Fibroblast of skin of right quadriceps (primary cell): Measurements from ENCODE around the gene REEP2.
"Not testable (repeated sequence)": the region's sequence is repeated elsewhere in the genome, so short reads cannot be mapped to it uniquely, and the experiment has no call there.

Experiments
- DNase-seq: peaks from one replicate; pipeline ENCODE4 v3.0.0-alpha.2; 2013

REEP2 gene

DNA sequence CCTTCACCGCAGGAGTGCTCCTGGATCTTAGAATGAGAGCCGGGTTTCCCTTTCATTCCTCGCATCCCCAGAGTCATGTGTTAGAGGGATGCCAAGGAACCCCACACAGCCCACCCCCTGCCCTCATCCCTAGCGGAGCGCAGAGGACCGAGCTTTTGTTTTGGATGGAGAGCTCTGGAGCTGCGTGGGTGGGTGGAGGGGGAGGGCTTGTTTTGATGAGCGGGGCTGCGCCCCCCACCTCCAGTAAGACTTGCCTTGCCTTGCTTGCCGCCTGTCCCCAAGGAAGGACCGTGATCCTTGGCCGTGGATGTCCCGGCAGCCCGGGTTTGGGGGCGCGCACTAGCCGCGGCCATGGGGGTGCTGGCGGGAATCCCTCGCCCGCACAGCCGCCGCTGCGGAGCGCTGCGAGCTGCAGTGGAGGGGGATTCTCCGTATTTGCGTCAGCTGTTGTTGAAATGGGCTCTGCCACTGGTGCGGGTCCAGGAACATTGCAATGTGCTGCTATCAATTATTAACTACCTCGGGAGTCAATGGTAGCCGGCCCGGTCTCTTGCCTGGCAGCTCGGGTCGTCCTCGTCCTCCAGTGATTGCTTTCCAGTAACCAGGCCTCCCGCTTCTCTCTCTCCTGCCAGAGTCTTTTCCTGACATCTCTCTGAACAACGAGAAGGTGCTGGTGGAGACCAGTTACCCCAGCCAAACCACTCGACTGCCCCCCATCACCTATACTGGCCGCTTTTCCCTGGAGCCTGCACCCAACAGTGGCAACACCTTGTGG lies 27.5 kb downstream of the REEP2 start:
- DNase-seq = peak; percentile 25

DNA sequence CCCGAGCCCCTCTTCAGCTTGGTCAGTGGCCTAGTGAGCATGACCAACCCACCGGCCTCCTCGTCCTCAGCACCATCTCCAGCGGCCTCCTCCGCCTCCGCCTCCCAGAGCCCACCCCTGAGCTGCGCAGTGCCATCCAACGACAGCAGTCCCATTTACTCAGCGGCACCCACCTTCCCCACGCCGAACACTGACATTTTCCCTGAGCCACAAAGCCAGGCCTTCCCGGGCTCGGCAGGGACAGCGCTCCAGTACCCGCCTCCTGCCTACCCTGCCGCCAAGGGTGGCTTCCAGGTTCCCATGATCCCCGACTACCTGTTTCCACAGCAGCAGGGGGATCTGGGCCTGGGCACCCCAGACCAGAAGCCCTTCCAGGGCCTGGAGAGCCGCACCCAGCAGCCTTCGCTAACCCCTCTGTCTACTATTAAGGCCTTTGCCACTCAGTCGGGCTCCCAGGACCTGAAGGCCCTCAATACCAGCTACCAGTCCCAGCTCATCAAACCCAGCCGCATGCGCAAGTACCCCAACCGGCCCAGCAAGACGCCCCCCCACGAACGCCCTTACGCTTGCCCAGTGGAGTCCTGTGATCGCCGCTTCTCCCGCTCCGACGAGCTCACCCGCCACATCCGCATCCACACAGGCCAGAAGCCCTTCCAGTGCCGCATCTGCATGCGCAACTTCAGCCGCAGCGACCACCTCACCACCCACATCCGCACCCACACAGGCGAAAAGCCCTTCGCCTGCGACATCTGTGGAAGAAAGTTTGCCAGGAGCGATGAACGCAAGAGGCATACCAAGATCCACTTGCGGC lies 28.2 kb downstream of the REEP2 start:
- DNase-seq = peak; percentile 31

DNA sequence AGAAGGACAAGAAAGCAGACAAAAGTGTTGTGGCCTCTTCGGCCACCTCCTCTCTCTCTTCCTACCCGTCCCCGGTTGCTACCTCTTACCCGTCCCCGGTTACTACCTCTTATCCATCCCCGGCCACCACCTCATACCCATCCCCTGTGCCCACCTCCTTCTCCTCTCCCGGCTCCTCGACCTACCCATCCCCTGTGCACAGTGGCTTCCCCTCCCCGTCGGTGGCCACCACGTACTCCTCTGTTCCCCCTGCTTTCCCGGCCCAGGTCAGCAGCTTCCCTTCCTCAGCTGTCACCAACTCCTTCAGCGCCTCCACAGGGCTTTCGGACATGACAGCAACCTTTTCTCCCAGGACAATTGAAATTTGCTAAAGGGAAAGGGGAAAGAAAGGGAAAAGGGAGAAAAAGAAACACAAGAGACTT lies 28.9 kb downstream of the REEP2 start:
- peak; percentile 31 for DNase-seq

GRCh38 chr5:138468133-138468965 lies 29.5 kb downstream of the REEP2 start:
- DNase-seq = peak; percentile 28

GRCh38 chr5:138468966-138469539 lies 30.2 kb downstream of the REEP2 start:
- no peak for DNase-seq

DNA sequence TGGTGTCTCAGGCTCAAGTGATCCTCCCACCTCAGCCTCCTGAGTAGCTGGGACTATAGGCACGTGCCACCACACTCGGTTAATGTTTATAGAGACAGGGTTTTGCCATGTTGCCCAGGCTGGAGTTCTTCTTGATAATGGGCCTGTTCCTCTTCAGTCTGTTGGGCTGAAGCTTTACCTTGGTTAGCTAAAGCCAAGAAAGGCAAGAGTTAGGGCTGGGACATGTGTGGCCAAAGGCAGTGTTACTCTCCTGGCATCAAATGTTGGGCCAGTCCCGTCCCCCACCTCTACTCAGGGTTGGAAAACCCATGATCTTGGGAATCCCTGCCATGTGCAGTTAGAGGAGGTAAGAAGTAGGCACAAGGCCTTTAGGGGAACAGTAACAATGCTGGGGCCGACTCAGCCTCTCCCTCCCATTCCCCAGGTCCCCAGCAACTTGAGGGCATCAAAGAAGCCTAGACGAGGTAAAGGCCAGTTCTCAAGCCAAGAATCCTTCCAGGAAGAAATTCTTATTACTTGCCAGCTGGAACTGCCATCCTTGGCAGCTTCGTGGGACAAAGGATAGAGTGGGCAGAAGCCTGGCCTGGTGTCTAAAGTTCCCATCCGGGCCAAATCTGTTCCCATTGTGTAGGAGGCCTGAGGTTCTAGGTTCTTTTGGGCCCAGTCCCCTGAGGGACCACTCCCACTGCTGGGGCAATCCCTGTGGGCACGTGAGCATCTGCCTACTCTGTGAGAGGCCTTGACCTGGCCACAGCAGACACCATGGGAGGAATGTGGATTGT lies 30.9 kb downstream of the REEP2 start:
- peak; percentile 69 for DNase-seq

- peak; percentile 69 for DNase-seq
Measured at GRCh38 chr5:138470322-138471051, 31.6 kb downstream of the REEP2 start.

- DNase-seq = no peak
Measured at GRCh38 chr5:138471052-138471361, 32.1 kb downstream of the REEP2 start.

DNA sequence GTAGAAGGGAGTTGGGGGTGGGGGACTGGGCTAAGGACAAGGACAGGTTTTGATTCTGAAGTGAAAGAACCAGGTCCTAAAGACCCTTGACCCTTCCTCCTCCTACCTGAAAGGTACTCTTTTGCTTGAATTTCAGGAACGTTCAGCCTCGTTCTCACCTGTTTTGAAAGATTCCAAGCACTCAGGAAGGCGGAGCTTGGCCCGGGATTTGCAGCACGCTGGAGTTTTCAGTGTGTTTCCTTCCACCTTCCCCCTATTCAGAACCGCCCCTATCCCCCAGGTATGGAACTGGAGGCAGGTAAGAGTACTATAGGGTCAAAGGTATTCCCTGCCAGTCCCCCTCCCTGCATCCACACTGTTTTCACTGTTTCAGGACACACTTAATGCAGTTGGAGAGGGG lies 33.5 kb downstream of the REEP2 start:
- DNase-seq = no peak

DNA sequence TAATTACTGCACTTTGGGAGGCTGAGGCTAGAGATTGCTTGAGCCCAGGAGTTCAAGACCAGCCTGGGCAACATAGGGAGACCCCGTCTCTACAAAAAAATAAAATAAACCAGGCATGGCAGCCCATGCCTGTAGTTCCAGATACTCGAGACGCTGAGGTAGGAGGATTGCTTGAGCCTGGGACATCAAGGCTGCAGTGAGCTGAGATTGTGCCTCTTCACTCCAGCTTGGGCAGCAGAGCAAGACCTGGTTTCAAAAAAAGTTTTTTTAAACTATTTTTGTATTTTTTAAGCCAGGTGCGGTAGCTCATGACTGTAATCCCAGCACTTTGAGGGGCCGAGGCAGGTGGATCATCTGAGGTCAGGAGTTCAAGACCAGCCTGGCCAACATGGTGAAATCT lies 34.3 kb downstream of the REEP2 start:
- not testable (repeated sequence) for DNase-seq

- DNase-seq = no peak
Measured at GRCh38 chr5:138476918-138477317, 38.1 kb downstream of the REEP2 start.

DNA sequence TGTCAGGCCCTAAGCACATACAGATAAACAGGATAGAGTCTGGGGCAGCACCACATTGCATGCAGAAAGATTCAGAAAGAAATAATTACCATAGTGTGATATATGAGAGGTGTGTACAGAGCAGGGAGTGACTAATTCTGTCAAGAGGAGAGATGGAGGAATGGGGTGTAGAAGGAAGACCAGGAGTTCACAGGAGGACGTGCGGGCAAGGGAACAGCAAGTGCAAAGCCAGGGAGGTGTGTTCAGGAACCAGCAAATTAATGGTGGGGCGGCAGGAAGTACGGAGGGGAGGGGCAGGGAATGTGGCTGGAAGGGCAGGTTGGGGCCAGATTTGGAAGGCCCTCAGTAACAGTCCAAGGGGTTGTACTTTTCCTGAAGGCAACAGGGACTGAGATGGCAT lies 43.8 kb downstream of the REEP2 start:
- DNase-seq = no peak

DNA sequence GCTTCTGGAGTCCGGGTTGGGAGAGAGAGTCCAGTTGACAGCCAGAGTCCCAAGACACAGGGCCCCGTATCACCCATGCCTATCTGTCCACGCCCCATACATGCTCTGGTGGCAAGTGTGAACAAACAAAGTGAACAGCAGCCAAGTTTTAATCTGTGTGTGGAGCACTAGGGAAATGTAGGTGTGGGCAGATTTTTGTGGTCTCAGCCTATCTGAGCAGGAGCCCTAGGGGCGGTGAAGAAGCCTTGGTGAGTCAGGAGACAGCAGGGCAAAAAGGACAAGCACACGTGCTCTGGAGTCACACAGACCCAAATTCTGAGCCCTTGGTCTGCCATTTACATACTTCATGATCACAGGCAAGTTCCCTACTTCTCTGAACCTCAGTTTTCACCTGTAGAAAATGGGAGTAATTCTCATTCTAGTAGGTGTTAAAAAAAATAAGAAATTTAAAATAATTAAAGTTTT lies 49.7 kb downstream of the REEP2 start:
- peak; percentile 47 for DNase-seq

DNA sequence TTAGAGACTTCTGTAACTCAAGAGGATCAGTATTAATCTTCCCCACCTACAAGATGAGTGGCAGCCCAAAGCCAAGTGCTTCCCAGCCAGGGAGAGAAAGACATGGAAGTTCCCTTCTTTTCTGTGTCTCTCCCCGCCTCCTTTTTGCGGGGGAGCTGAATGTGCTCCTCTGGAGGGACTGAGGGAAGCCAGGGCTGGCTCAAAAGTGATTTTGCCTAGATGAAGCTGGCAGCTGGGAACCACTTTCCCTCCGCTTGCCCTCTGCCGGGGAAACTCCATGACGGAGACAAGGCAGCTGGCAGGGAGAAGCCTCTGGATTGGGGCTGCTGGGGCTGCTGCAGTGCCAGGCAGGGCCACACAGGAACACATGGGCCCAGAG lies 50.8 kb downstream of the REEP2 start:
- DNase-seq = no peak

GRCh38 chr5:138490648-138491283 lies 51.9 kb downstream of the REEP2 start:
- no peak for DNase-seq

DNA sequence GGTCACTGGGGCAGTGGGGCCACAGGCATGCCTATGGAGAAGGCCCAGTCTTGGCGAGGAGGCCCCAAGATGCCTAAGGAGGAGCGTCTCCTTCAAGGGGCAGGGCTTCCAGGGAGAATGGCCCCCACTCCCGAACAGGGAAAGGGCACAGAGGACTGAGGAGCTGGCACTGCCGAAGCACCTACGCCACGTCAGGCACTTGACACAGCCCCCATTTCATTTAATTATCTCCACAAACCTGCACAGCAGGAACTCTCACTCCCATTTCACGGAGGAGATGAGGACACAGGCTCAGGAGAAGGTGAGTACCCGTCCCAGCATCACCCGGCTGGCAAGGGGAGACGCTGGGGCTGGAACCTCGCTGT lies 52.4 kb downstream of the REEP2 start:
- no peak for DNase-seq

- DNase-seq = peak; percentile 89
Measured at GRCh38 chr5:138491669-138492559, 53.1 kb downstream of the REEP2 start.

GRCh38 chr5:138492560-138493045 lies 53.7 kb downstream of the REEP2 start:
- DNase-seq = no peak

GRCh38 chr5:138495351-138495750 lies 56.5 kb downstream of the REEP2 start:
- DNase-seq = no peak
